HepG2 (cell line): ENCODE results near the gene SPHK2. TPM values are rescaled to one million over a fixed set of nuclear protein-coding genes. Genes with fewer than 3 reads are reported as not detected.
A peak's percentile ranks its signal among the peaks of the same experiment; 100 is the strongest.

Experiments used
- ATF7-NPFF ChIP-seq: sonication (generic); formaldehyde crosslinking; IDR thresholded peaks from 2 replicates; pipeline ENCODE4 v1.8.1; 2023; ENCODE audit warnings: mild to moderate bottlenecking, low read depth, missing genetic modification reagents, moderate library complexity
- CCDC6 ChIP-seq: sonication (generic); formaldehyde crosslinking; IDR thresholded peaks from 2 replicates; pipeline ENCODE4 v1.8.1; 2022; ENCODE audit warnings: mild to moderate bottlenecking, missing genetic modification reagents, moderate library complexity
- GFI1 ChIP-seq: sonication (generic); formaldehyde crosslinking; IDR thresholded peaks from 2 replicates; pipeline ENCODE4 v1.5.0; 2020; ENCODE audit warnings: missing genetic modification reagents, mild to moderate bottlenecking, borderline replicate concordance
- IRF1 ChIP-seq: sonication (generic); formaldehyde crosslinking; IDR thresholded peaks from 2 replicates; pipeline ENCODE4 v1.4.0; 2020; ENCODE audit warnings: low read depth, mild to moderate bottlenecking, missing genetic modification reagents
- MXD4 ChIP-seq: IDR thresholded peaks from 2 replicates; pipeline ENCODE4 v1.6.1; 2016; ENCODE audit warnings: mild to moderate bottlenecking, missing biosample characterization, missing genetic modification reagents
- MYNN ChIP-seq: sonication (generic); formaldehyde crosslinking; IDR thresholded peaks from 2 replicates; pipeline ENCODE4 v1.4.0; 2020; ENCODE audit warnings: mild to moderate bottlenecking, low read depth, missing genetic modification reagents
- MZF1 ChIP-seq: sonication (generic); formaldehyde crosslinking; IDR thresholded peaks from 2 replicates; pipeline ENCODE4 v1.8.1; 2023; ENCODE audit warnings: mild to moderate bottlenecking, missing genetic modification reagents, borderline replicate concordance
- PBX3 ChIP-seq: sonication (generic); formaldehyde crosslinking; IDR thresholded peaks from 2 replicates; pipeline ENCODE4 v1.8.1; 2023; ENCODE audit warnings: missing genetic modification reagents, inconsistent platforms, borderline replicate concordance
- POLR2AphosphoS2 ChIP-seq: IDR thresholded peaks from 2 replicates; pipeline ENCODE4 v1.6.1; 2011; ENCODE audit warnings: low read depth, low read length, improper control_type of control experiment
- XBP1 ChIP-seq: sonication (generic); formaldehyde crosslinking; IDR thresholded peaks from 2 replicates; pipeline ENCODE4 v1.5.0; 2020; ENCODE audit warnings: missing genetic modification reagents
- YEATS2 ChIP-seq: sonication (generic); formaldehyde crosslinking; IDR thresholded peaks from 2 replicates; pipeline ENCODE4 v1.4.0; 2020; ENCODE audit warnings: missing genetic modification reagents, borderline replicate concordance
- ZNF281 ChIP-seq: sonication (generic); formaldehyde crosslinking; IDR thresholded peaks from 2 replicates; pipeline ENCODE4 v1.4.0; 2020; ENCODE audit warnings: missing genetic modification reagents, borderline replicate concordance
- ZNF350 ChIP-seq: sonication (generic); formaldehyde crosslinking; IDR thresholded peaks from 2 replicates; pipeline ENCODE4 v1.4.0; 2020; ENCODE audit warnings: mild to moderate bottlenecking, low read depth, missing genetic modification reagents, borderline replicate concordance
- ZNF546 ChIP-seq: sonication (generic); formaldehyde crosslinking; conservative IDR thresholded peaks from 2 replicates; pipeline ENCODE4 v1.8.1; 2023; ENCODE audit warnings: mild to moderate bottlenecking, missing genetic modification reagents
- ZNF552 ChIP-seq: sonication (generic); formaldehyde crosslinking; IDR thresholded peaks from 2 replicates; pipeline ENCODE4 v1.9.0; 2022; ENCODE audit warnings: missing genetic modification reagents, mild to moderate bottlenecking, borderline replicate concordance
- ZNF570 ChIP-seq: sonication (generic); formaldehyde crosslinking; IDR thresholded peaks from 2 replicates; pipeline ENCODE4 v1.4.0; 2020; ENCODE audit warnings: mild to moderate bottlenecking, missing genetic modification reagents, borderline replicate concordance
- ZNF609 ChIP-seq: sonication (generic); formaldehyde crosslinking; IDR thresholded peaks from 2 replicates; pipeline ENCODE4 v1.4.0; 2020; ENCODE audit warnings: mild to moderate bottlenecking, missing genetic modification reagents, borderline replicate concordance
- ZNF724P ChIP-seq: sonication (generic); formaldehyde crosslinking; IDR thresholded peaks from 2 replicates; pipeline ENCODE4 v1.8.0; 2022; ENCODE audit warnings: missing genetic modification reagents, borderline replicate concordance
- ZNF790 ChIP-seq: sonication (generic); formaldehyde crosslinking; IDR thresholded peaks from 2 replicates; pipeline ENCODE4 v1.8.0; 2022; ENCODE audit warnings: missing genetic modification reagents, mild to moderate bottlenecking, borderline replicate concordance
- polyA plus RNA-seq, 8 experiments: library from polyadenylated mRNA; depleted of rRNA in 3 of 8; stranded (reverse) in 7 of 8; unstranded in 1 of 8; fragments of >200 nt; fragmentation: Illumina TruSeq in 4 of 8; extraction: Trizol in 4 of 8; gene quantifications; 2 replicates each; pipeline versions ENCODE4 v1.2.1 to v1.2.3, GENCODE V29; 2011 to 2016; ENCODE audit warnings: low read depth in 4 of 8, missing spikeins in 1 of 8, mixed read lengths in 1 of 8; ENCODE audit not compliant: insufficient read depth in 1 of 8
- total RNA-seq, 5 experiments: library from RNA; depleted of rRNA; stranded (reverse); fragments of >200 nt; fragmentation: Illumina TruSeq; extraction: Trizol; gene quantifications; 2 replicates each; pipeline ENCODE4 v1.2.3, GENCODE V29; 2016; ENCODE audit warnings: low read depth in 1 of 5

SPHK2 gene
- total and polyA plus RNA-seq, 2 of the 13 experiments (the other 11 are each of a cell fraction or from before 2014, with no cell fraction given): 2.9 to 14.4 TPM

GRCh38 chr19:48637449-48637947 is 18.2 kb downstream of the SPHK2 start (continued):
- TF ChIP-seq ZNF609 (CRISPR knock-in tag): peak; percentile 8; the same call in 1 of the 2 replicates
- no peak; the same call in 1 of the 2 replicates for TF ChIP-seq ZNF350
- peak; percentile 78; the same call in 1 of the 2 replicates for TF ChIP-seq GFI1
- TF ChIP-seq ZNF724P (CRISPR knock-in tag): peak; percentile 78
- no peak for TF ChIP-seq XBP1 (CRISPR knock-in tag)
- TF ChIP-seq ZNF790: no peak; the same call in 1 of the 2 replicates
- TF ChIP-seq ZNF570: peak; percentile 80; the same call in 1 of the 2 replicates
- no peak for TF ChIP-seq MZF1
- peak; percentile 35; the same call in 1 of the 2 replicates for TF ChIP-seq YEATS2 (CRISPR knock-in tag)
- peak; percentile 90; the same call in 1 of the 2 replicates for TF ChIP-seq CCDC6 (CRISPR knock-in tag)
- no peak for TF ChIP-seq MYNN
- TF ChIP-seq IRF1: peak; percentile 91
- peak; percentile 82 for TF ChIP-seq MXD4 (CRISPR knock-in tag)
- TF ChIP-seq PBX3 (CRISPR knock-in tag): no peak
- no peak for TF ChIP-seq POLR2AphosphoS2
- no peak for TF ChIP-seq ZNF552
- peak; percentile 79; the same call in 1 of the 2 replicates for TF ChIP-seq ZNF546 (CRISPR knock-in tag)
- peak; percentile 42; the same call in 1 of the 2 replicates for TF ChIP-seq ZNF281 (CRISPR knock-in tag)
- TF ChIP-seq ATF7-NPFF (CRISPR knock-in tag): peak; percentile 96; the same call in 1 of the 2 replicates
